Choroid plexus epithelial cell (primary cell): ENCODE data around the gene ERAL1.
"Not testable (repeated sequence)": the region's sequence is repeated elsewhere in the genome, so short reads cannot be mapped to it uniquely, and the experiment has no call there.

Experiments used
- DNase-seq: peaks from one replicate; pipeline ENCODE4 v3.0.0-alpha.2; 2010; ENCODE audit warnings: low read depth
- H3K4me3 ChIP-seq: 2 replicates; pipeline ENCODE4 v1.5.1; 2011; ENCODE audit warnings: low read depth, mild to moderate bottlenecking, control low read depth, low read length, moderate library complexity
- CTCF ChIP-seq: conservative IDR thresholded peaks from 2 replicates; pipeline ENCODE4 v1.5.1; 2011; ENCODE audit warnings: low read depth, mild to moderate bottlenecking, control low read depth, inconsistent platforms, low read length, moderate library complexity

Gene ERAL1

DNA sequence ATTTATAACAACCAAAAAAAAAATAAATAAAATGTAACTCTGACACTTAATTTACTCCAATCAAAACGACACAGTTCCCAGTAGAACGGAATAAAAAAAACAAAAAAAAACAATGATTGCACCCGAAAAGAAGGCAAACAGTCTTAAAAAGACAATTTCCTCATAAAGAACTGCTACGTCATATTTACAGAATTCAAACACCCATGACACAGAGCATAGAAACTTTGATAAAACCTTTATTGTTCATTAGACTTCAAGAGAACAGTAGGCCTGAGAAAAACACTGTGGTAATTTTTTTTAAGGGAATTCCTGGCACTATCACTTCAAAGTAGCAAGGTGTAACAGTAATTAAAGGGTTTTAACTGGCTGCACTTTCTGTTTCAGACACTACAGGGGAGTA, 38.3 kb upstream of the ERAL1 start:
- H3K4me3 ChIP-seq, result no peak overlapping the region
- TF ChIP-seq CTCF, result no peak
- DNase-seq, result no peak

GRCh38 chr17:28818819-28819221, 36.0 kb upstream of the ERAL1 start:
- H3K4me3 ChIP-seq, result no peak overlapping the region
- TF ChIP-seq CTCF, result no peak
- DNase-seq, result no peak

DNA sequence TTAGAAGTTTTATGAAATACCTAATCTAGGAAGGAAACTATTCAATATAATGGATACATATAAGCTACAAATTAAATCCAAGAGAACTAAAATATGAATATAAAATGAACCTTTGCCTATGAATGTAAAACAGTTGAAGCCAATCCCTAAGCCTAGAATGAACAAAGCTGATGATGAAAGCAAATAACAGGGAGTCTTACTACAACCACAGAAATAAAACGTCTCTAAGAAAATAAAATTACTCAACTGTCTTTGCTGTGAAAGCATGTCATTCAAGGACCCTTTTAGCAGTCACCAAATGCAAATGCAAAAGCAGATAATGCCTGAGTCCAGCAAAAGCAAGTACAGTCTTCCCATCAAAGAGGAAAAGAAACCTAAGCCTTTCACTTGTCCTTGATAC, 35.2 kb upstream of the ERAL1 start:
- TF ChIP-seq CTCF, result no peak
- no peak for DNase-seq
- no peak overlapping the region for H3K4me3 ChIP-seq

GRCh38 chr17:28827672-28828071, 27.1 kb upstream of the ERAL1 start:
- no peak overlapping the region for H3K4me3 ChIP-seq
- TF ChIP-seq CTCF, result no peak
- no peak for DNase-seq

GRCh38 chr17:28828294-28829040, 26.3 kb upstream of the ERAL1 start:
- H3K4me3 ChIP-seq, result no peak overlapping the region
- TF ChIP-seq CTCF, result no peak
- peak; percentile 49 for DNase-seq

GRCh38 chr17:28834420-28834819, 20.4 kb upstream of the ERAL1 start:
- no peak overlapping the region for H3K4me3 ChIP-seq
- no peak for TF ChIP-seq CTCF
- no peak for DNase-seq

DNA sequence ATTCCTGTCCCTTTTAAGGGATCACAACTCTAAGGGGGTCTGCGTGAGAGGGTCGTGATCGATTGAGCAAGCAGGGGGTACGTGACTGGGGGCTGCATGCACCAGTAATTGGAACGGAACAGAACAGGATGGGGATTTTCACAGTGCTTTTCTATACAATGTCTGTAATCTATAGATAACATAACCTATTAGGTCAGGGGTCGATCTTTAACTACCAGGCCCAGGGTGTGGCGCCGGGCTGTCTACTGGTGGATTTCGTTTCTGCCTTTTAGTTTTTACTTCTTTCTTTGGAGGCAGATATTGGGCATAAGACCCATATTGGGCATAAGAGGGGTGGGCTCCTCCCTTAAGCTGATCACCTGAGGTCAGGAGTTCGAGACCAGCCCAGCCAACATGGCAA, 18.3 kb upstream of the ERAL1 start:
- DNase-seq, H3K4me3 ChIP-seq: not testable (repeated sequence)
